Caco-2 (cell line): ENCODE measurements around the gene RYR1. TPM values are rescaled to one million over a fixed set of nuclear protein-coding genes. Genes with fewer than 3 reads are reported as not detected.
A peak's percentile ranks its signal among the peaks of the same experiment; 100 is the strongest.

Experiments used
- BruUV-seq: library from RNA; stranded (reverse); fragments of 400-500 nt; replicated peaks from 2 replicates; lab custom pipeline; 2021; lab: Mats Ljungman, UMichigan
- CTCF ChIA-PET: fragments of 300-600 bp; sonication (Branson Sonifier 250); formaldehyde crosslinking; loops from one replicate; lab custom pipeline; 2022; ENCODE audit warnings: antibody characterized with exemption; lab: Charles Lee
- POLR2A ChIA-PET: fragments of 300-600 bp; sonication (Branson Sonifier 250); formaldehyde crosslinking; loops from one replicate; lab custom pipeline; 2022; ENCODE audit warnings: antibody characterized with exemption; lab: Charles Lee
- DNase-seq, 2 experiments: peaks; one replicate each; pipeline versions ENCODE4 v3.0.0 to v3.0.0-alpha.2; 2020 to 2022
- H3K27me3 ChIP-seq: replicated peaks from 2 replicates; pipeline ENCODE4 v1.6.0; 2011; ENCODE audit warnings: low read length; ENCODE audit not compliant: control insufficient read depth, insufficient read depth
- H3K36me3 ChIP-seq: 2 replicates; pipeline ENCODE4 v1.5.1; 2011; ENCODE audit warnings: low read length; ENCODE audit not compliant: control insufficient read depth, insufficient read depth
- H3K4me1 ChIP-seq: fragments of 250-450 bp; sonication (Bioruptor Pico); 2 replicates; pipeline ENCODE4 v1.5.1; 2020; ENCODE audit warnings: mild to moderate bottlenecking
- H3K4me3 ChIP-seq: 2 replicates; pipeline ENCODE4 v1.5.1; 2011; ENCODE audit warnings: low read depth, mild to moderate bottlenecking, control low read depth, low read length
- H3K9me3 ChIP-seq: fragments of 250-450 bp; sonication (Bioruptor Pico); 2 replicates; pipeline ENCODE4 v1.5.1; 2020; ENCODE audit warnings: mild to moderate bottlenecking, moderate library complexity
- H3K27ac Mint-ChIP-seq: one replicate; pipeline ENCODE4 v1.8.0; 2022; ENCODE audit warnings: mixed read lengths; ENCODE audit not compliant: unreplicated experiment
- H3K27me3 Mint-ChIP-seq: one replicate; pipeline ENCODE4 v1.8.0; 2022; ENCODE audit warnings: mixed read lengths; ENCODE audit not compliant: insufficient read depth, unreplicated experiment
- H3K36me3 Mint-ChIP-seq: one replicate; pipeline ENCODE4 v1.8.0; 2022; ENCODE audit warnings: mild to moderate bottlenecking, mixed read lengths; ENCODE audit not compliant: insufficient read depth, unreplicated experiment
- H3K4me1 Mint-ChIP-seq: one replicate; pipeline ENCODE4 v1.8.0; 2022; ENCODE audit warnings: low read depth, mixed read lengths; ENCODE audit not compliant: unreplicated experiment
- H3K4me3 Mint-ChIP-seq: one replicate; pipeline ENCODE4 v1.8.0; 2022; ENCODE audit warnings: mild to moderate bottlenecking, moderate library complexity, mixed read lengths; ENCODE audit not compliant: unreplicated experiment
- H3K9me3 Mint-ChIP-seq: one replicate; pipeline ENCODE4 v1.8.0; 2022; ENCODE audit warnings: mixed read lengths; ENCODE audit not compliant: unreplicated experiment
- CTCF ChIP-seq, 2 experiments: fragments of 200-600 bp in 1 of 2; IDR thresholded peaks; 1 replicate in 1 of 2; 2 replicates in 1 of 2; pipeline versions ENCODE4 v1.5.1 to v1.8.0; 2011 to 2022; ENCODE audit warnings: antibody characterized with exemption in 1 of 2, control low read depth in 1 of 2, inconsistent platforms in 1 of 2, low read depth in 1 of 2, low read length in 1 of 2, mild to moderate bottlenecking in 1 of 2, moderate library complexity in 1 of 2; ENCODE audit not compliant: insufficient read depth in 1 of 2, severe bottlenecking in 1 of 2, unreplicated experiment in 1 of 2
- intact Hi-C: fragments of 100-400 bp; cut with micrococcal nuclease; formaldehyde crosslinking; loops from one replicate; pipeline ENCODE4 v1.10.0; 2022; ENCODE audit not compliant: unreplicated experiment
- total RNA-seq: library from RNA; stranded (reverse); gene quantifications from 2 replicates; pipeline ENCODE4 v1.2.3, GENCODE V29; 2022

The RYR1 gene
- total RNA-seq, 1 experiment from 2014 or later = 5.6 TPM

GRCh38 chr19:38562096-38562495 lies 128.6 kb downstream of the RYR1 start:
- Histone ChIP-seq H3K4me3 (no peak overlapping the region), H3K36me3 (no peaks in the 10 kb centered on the region), H3K27me3 (no peaks in the 10 kb centered on the region; the same call in 1 of the 2 replicates), H3K9me3 (no peaks in the 10 kb centered on the region), H3K4me1 (peaks cover 14% of the 10 kb centered on the region)
- Mint-ChIP-seq H3K27me3 (peaks cover 15% of the 10 kb centered on the region), H3K4me1 (peaks cover 6% of the 10 kb centered on the region), H3K27ac (no peak overlapping the region), H3K36me3 (no peaks in the 10 kb centered on the region), H3K4me3 (no peak overlapping the region), H3K9me3 (no peaks in the 10 kb centered on the region)
- no peak for TF ChIP-seq CTCF (IDR thresholded peaks at IDR 0.05; ENCODE audit: insufficient read depth in 1 of 2, low read depth in 1 of 2, low read length in 1 of 2, severe bottlenecking in 1 of 2, unreplicated experiment in 1 of 2)
- CTCF ChIA-PET = no interaction called here
- BruUV-seq = no TSS peak
- no peak for DNase-seq
- intact Hi-C loops = no loop called here
- POLR2A ChIA-PET = no interaction called here

DNA sequence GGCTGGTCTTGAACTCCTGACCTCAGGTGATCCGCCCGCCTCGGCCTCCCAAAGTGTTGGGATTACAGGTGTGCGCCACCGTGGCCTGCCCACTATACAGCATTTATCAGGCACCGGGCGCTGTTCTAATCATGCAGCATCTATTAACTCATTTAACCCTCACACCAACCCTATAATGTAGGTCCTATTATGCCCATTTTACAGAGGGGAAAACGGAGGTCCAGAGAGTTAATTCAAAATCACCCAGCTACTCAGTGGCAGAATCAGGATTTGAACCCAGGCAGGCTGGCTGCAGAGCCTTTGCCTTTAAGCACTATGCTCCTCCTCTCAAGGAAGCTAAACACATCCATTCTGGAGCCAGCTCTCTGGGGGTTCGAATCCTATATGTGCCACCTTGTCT lies 130.0 kb downstream of the RYR1 start:
- Histone ChIP-seq H3K36me3 (no peaks in the 10 kb centered on the region), H3K27me3 (no peaks in the 10 kb centered on the region; the same call in 1 of the 2 replicates), H3K9me3 (no peaks in the 10 kb centered on the region), H3K4me3 (no peak overlapping the region), H3K4me1 (peaks cover 14% of the 10 kb centered on the region)
- intact Hi-C loops = no loop called here
- TF ChIP-seq CTCF (IDR thresholded peaks at IDR 0.05; ENCODE audit: insufficient read depth in 1 of 2, low read depth in 1 of 2, low read length in 1 of 2, severe bottlenecking in 1 of 2, unreplicated experiment in 1 of 2) = no peak
- Mint-ChIP-seq H3K4me3 (no peak overlapping the region), H3K9me3 (no peaks in the 10 kb centered on the region), H3K36me3 (no peaks in the 10 kb centered on the region), H3K27me3 (peaks cover 15% of the 10 kb centered on the region), H3K27ac (no peak overlapping the region), H3K4me1 (peaks cover 6% of the 10 kb centered on the region)
- POLR2A ChIA-PET = no interaction called here
- BruUV-seq = no TSS peak
- CTCF ChIA-PET = no interaction called here
- no peak for DNase-seq

DNA sequence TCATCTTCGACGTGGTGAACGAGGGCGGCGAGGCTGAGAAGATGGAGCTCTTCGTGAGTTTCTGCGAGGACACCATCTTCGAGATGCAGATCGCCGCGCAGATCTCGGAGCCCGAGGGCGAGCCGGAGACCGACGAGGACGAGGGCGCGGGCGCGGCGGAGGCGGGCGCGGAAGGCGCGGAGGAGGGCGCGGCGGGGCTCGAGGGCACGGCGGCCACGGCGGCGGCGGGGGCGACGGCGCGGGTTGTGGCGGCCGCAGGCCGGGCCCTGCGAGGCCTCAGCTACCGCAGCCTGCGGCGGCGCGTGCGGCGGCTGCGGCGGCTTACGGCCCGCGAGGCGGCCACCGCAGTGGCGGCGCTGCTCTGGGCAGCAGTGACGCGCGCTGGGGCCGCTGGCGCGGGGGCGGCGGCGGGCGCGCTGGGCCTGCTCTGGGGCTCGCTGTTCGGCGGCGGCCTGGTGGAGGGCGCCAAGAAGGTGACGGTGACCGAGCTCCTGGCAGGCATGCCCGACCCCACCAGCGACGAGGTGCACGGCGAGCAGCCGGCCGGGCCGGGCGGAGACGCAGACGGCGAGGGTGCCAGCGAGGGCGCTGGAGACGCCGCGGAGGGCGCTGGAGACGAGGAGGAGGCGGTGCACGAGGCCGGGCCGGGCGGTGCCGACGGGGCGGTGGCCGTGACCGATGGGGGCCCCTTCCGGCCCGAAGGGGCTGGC lies 131.6 kb downstream of the RYR1 start:
- Histone ChIP-seq H3K4me1 (peaks cover 14% of the 10 kb centered on the region), H3K27me3 (no peaks in the 10 kb centered on the region; the same call in 1 of the 2 replicates), H3K9me3 (no peaks in the 10 kb centered on the region), H3K36me3 (no peaks in the 10 kb centered on the region), H3K4me3 (peak overlapping the region; percentile 51)
- CTCF ChIA-PET = interaction anchor here (1.0 kb wide), 1 partner anchor 191 kb away, joined by 3 read pairs; the partner anchor contains the start of gene PSMD8
- intact Hi-C loops = no loop called here
- peak in 1 of 2 experiments; percentile 62 for DNase-seq
- Mint-ChIP-seq H3K27me3 (peaks cover 15% of the 10 kb centered on the region), H3K4me1 (peaks cover 6% of the 10 kb centered on the region), H3K4me3 (peak overlapping the region; percentile 68), H3K27ac (peak overlapping the region; percentile 47), H3K9me3 (no peaks in the 10 kb centered on the region), H3K36me3 (no peaks in the 10 kb centered on the region)
- POLR2A ChIA-PET = interaction anchor here (1.1 kb wide), 1 partner anchor 53 kb away, joined by 4 read pairs; the partner anchor contains the start of gene EIF3K
- no TSS peak for BruUV-seq
- TF ChIP-seq CTCF (IDR thresholded peaks at IDR 0.05; ENCODE audit: insufficient read depth in 1 of 2, low read depth in 1 of 2, low read length in 1 of 2, severe bottlenecking in 1 of 2, unreplicated experiment in 1 of 2) = no peak
